Measurements from ENCODE around the gene SLC25A28.
"Not testable (repeated sequence)": the region's sequence is repeated elsewhere in the genome, so short reads cannot be mapped to it uniquely, and the experiment has no call there.

SLC25A28 gene

GRCh38 chr10:99628923-99629624 is 8.8 kb upstream of the SLC25A28 start:
- DNase-seq (ENCODE audit: low spot score) = no peak
- in situ Hi-C loops (cut with MboI; ENCODE audit: low pct_unique_long_range_greater_than_20kb, low sequenced_read_pairs, unreplicated experiment) = no loop called here
- TF ChIP-seq CTCF (IDR thresholded peaks at IDR 0.05; ENCODE audit: extremely low read depth, insufficient read depth, missing control alignments) = no peak

GRCh38 chr10:99625124-99625523 is 4.9 kb upstream of the SLC25A28 start:
- in situ Hi-C loops (cut with MboI; ENCODE audit: low pct_unique_long_range_greater_than_20kb, low sequenced_read_pairs, unreplicated experiment); DNase-seq (ENCODE audit: low spot score): not testable (repeated sequence)

- TF ChIP-seq CTCF (IDR thresholded peaks at IDR 0.05; ENCODE audit: extremely low read depth, insufficient read depth, missing control alignments) = no peak
- in situ Hi-C loops (cut with MboI; ENCODE audit: low pct_unique_long_range_greater_than_20kb, low sequenced_read_pairs, unreplicated experiment) = no loop called here
- no peak for DNase-seq (ENCODE audit: low spot score)
Measured at GRCh38 chr10:99623919-99624318, 3.7 kb upstream of the SLC25A28 start.

- no peak for DNase-seq (ENCODE audit: low spot score)
- no peak for TF ChIP-seq CTCF (IDR thresholded peaks at IDR 0.05; ENCODE audit: extremely low read depth, insufficient read depth, missing control alignments)
- in situ Hi-C loops (cut with MboI; ENCODE audit: low pct_unique_long_range_greater_than_20kb, low sequenced_read_pairs, unreplicated experiment) = no loop called here
Measured at GRCh38 chr10:99621454-99622251, 1.4 kb upstream of the SLC25A28 start.

GRCh38 chr10:99620711-99621453 is 643 bp upstream of the SLC25A28 start:
- DNase-seq (ENCODE audit: low spot score) = peak; percentile 96
- in situ Hi-C loops (cut with MboI; ENCODE audit: low pct_unique_long_range_greater_than_20kb, low sequenced_read_pairs, unreplicated experiment) = no loop called here
- no peak for TF ChIP-seq CTCF (IDR thresholded peaks at IDR 0.05; ENCODE audit: extremely low read depth, insufficient read depth, missing control alignments)

GRCh38 chr10:99619090-99619800 is 994 bp downstream of the SLC25A28 start:
- TF ChIP-seq CTCF (IDR thresholded peaks at IDR 0.05; ENCODE audit: extremely low read depth, insufficient read depth, missing control alignments) = no peak
- in situ Hi-C loops (cut with MboI; ENCODE audit: low pct_unique_long_range_greater_than_20kb, low sequenced_read_pairs, unreplicated experiment) = loop anchor here (10.0 kb wide), 1 partner anchor 54 kb away; no protein-coding TSS in a partner anchor
- DNase-seq (ENCODE audit: low spot score) = peak; percentile 45
